Frontal cortex (tissue), 4 donors: ENCODE results near the gene ST6GALNAC2. TPM values are rescaled to one million over a fixed set of nuclear protein-coding genes. Genes with fewer than 3 reads are reported as not detected.
"Not testable (repeated sequence)": the region's sequence is repeated elsewhere in the genome, so short reads cannot be mapped to it uniquely, and the experiment has no call there.

Source experiments
- DNase-seq, 2 donors: peaks; one replicate each; pipeline ENCODE4 v3.0.0; 2012; ENCODE audit warnings: low spot score in 2 of 2
- FAIRE-seq: peaks from 2 replicates; lab custom pipeline; 2012; peaks lifted over from hg19 to GRCh38; lab: Jason Lieb, UNC
- total RNA-seq: library from RNA; depleted of rRNA; stranded (reverse); fragments of >200 nt; gene quantifications from one replicate; pipeline ENCODE4 v1.2.3, GENCODE V29; 2014
- donor health status: control.
- donor health status: control.
- donor health status: control.

The ST6GALNAC2 gene
- total RNA-seq, 1 donor from 2014 or later = not detected

- FAIRE-seq (no peak), DNase-seq (no peak)
These were observed 41.7 kb downstream of the ST6GALNAC2 start for GRCh38 chr17:76543826-76544545.

DNA sequence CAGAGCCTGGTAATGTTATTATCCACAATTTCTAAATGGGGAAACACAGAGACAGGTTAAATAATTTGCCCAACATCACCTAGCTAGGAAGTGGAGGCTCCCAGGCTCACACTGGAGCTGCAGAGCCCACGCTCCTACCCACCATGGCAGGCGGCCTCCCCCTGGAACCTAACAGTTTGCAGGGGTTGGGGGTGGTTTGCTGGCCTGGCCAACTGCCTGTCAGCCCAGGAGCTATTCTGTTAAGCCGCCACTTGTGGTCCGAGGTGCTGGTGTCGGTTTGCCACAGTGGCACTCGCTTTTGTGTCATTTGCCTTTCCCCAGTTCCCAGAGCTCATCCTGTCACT, 42.2 kb downstream of the ST6GALNAC2 start:
- no peak for FAIRE-seq
- DNase-seq = no peak

DNA sequence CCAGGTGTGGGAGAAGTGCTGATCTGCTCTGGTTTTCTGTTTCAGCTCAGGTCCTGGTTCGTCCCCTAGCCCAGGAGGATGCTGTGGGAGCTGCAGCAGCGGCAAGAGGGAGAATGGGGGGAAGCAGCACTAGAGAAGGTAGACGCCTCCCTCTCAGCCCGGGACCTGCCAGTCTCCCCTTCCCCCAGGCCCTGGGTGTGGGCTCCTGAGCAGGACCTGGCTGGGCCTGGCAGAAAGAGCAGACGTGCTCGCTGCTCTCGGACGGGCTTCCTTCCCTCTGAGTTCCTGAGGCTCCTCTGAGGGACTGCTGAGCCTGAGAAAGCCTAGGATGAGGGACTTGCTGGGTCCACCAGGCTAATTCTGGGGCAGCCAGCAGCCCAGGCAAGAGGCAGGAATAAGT, 42.7 kb downstream of the ST6GALNAC2 start:
- FAIRE-seq (no peak), DNase-seq (no peak)

DNA sequence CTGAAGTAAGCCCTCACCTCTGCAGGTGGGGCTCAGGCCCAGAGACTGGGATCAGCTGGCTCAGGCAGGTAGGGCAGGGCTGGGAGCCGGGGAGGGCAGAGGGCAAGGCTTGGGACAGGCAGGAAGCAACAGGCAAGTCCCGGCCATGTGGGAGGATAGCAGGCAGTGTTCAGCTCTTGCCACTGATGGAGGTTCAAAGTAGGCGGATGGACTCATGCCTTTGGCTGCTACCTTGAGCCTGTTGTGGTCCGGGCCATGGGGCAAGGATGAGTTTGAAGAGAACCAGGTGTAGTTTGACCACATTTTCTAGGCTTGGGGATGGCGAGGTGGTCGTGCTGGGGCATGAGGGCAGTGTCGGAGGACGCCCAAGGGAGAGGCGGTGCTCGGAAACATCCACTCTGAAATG, 43.1 kb downstream of the ST6GALNAC2 start:
- DNase-seq (no peak), FAIRE-seq (no peak)

- DNase-seq = no peak
- FAIRE-seq = no peak
These were observed 43.8 kb downstream of the ST6GALNAC2 start for GRCh38 chr17:76541739-76542454.

GRCh38 chr17:76540381-76541300, 45.0 kb downstream of the ST6GALNAC2 start:
- DNase-seq (peak; percentile 97 to 98), FAIRE-seq (no peak)

DNA sequence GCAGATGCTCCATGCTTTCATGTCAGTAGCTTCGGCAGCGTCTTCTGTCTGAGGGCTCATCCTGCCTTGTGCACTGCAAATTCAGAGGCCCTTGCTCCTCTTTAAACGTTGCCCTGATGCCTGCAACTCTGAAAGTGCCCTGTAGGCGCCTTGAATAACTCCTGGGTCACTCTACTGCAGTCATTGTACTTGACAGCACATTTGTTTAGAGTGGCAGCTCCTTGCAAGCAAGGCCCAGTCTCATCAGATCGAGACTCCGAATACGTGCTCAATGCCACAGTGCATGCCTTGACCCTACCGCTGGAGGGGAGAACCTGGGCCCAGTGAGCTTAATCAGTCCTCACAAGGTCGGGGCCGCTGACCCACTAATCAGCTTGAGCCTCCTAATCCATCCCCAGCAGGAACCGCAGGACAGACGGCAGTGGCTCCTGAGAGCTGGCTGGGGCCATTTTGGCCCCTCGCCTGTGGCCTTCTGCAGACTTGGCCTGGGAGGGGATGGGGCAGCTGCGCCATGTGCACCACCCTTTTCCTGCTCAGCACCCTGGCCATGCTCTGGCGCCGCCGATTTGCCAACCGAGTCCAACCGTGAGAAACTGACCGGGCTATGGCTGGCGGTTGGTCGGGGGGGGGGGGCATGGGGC, 45.9 kb downstream of the ST6GALNAC2 start, which contains the start of gene PRCD:
TSS of gene PRCD (plus strand) at position 414 of the 641 bp plus-strand sequence. CDS start at position 512, 98 bp downstream.
- peak in 1 of 2 donors; percentile 30 for DNase-seq

GRCh38 chr17:76538941-76539570, 46.6 kb downstream of the ST6GALNAC2 start:
- peak in 1 of 2 donors; percentile 40 for DNase-seq
- no peak for FAIRE-seq

More for the DNA sequence above, 45.9 kb downstream of the ST6GALNAC2 start, which contains the start of gene PRCD:
- FAIRE-seq = no peak

- FAIRE-seq (no peak), DNase-seq (peak in 1 of 2 donors; percentile 53)
These were observed 47.3 kb downstream of the ST6GALNAC2 start for GRCh38 chr17:76538281-76538931.

GRCh38 chr17:76537578-76538280, 47.9 kb downstream of the ST6GALNAC2 start, which contains the start of gene CYGB:
TSS of gene CYGB (minus strand) at chr17:76537709. CDS start at chr17:76537542, 167 bp downstream.
- FAIRE-seq = no peak
- peak in 1 of 2 donors; percentile 61 for DNase-seq

GRCh38 chr17:76537288-76537577, 48.4 kb downstream of the ST6GALNAC2 start:
- peak in 1 of 2 donors; percentile 66 for DNase-seq
- no peak for FAIRE-seq

DNA sequence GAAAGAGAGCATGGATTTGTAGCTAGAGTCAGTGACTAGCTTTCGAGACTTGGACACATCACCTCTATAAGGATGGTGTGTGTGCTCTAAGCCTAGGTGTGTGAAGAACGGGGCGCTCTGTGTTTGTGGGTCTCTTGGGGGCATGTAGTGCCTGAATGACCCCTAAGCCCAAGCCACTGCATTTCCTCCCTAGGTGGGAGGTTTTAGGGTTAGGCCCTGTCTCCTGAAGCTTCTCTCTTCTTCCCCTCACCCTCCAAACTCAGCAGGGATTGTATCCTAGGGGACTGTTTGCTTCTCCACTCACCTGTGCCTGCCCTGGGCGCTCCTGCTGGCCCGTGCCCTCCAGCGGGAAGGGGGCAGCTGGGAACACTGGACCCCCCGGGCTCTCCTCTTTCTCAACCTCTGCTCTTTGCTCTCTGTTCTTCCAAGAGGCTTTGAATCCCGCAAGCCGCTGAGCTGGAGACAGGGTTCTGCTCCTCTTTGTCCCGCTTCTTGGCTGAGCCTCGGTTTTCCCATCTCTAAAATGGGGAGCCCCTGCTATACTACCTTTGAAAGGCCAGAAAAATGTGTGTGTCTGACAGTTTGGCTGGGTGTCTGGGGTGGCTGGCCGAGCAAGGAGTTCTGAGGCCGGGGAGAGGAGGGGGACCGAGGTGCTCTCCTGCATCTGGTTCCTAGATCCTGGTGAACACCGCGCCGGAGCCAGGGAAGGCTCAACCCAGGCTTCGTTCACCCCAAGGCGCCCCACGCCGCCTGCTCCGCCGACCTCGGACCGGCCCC, 49.0 kb downstream of the ST6GALNAC2 start:
- DNase-seq (peak in 1 of 2 donors; percentile 24), FAIRE-seq (no peak)

GRCh38 chr17:76535788-76536510, 49.7 kb downstream of the ST6GALNAC2 start:
- peak in 1 of 2 donors; percentile 26 for DNase-seq
- no peak for FAIRE-seq

- DNase-seq (peak in 1 of 2 donors; percentile 20), FAIRE-seq (no peak)
These were observed 50.6 kb downstream of the ST6GALNAC2 start for GRCh38 chr17:76534831-76535732.

- DNase-seq, FAIRE-seq: not testable (repeated sequence)
These were observed 51.9 kb downstream of the ST6GALNAC2 start for GRCh38 chr17:76533640-76534359.
